HL-60/S4 (cell line): ENCODE measurements around the gene ZFAND3.

Source experiments
- in situ Hi-C: fragments of 300-500 bp; cut with MboI; formaldehyde crosslinking; loops from 2 replicates; pipeline ENCODE4 v1.14.3; 2022; ENCODE audit warnings: low sequenced_read_pairs

ZFAND3 gene

DNA sequence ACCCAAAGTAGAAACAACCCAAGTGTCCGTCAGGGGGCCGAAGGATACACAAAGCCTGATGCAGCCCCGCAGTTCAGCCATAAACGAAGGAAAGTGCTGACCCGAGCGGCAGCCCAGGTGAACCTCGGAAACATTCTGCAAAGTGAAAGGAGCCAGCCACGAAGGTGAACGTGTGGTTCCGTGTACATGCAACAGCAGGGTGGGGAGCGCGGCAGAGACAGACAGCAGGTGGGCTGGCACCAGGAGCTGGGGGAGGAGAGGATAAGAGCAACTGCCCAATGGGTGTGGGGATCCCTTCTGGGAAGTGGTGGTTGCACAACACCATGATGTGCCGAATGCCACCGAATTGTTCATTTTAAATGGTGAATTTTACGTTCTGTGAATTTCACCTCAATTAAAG, 341.8 kb downstream of the ZFAND3 start:
- in situ Hi-C loops = no loop called here

- in situ Hi-C loops = no loop called here
These were observed 342.4 kb downstream of the ZFAND3 start for GRCh38 chr6:38161754-38162492.

GRCh38 chr6:38162493-38163185, 343.1 kb downstream of the ZFAND3 start:
- in situ Hi-C loops = no loop called here

DNA sequence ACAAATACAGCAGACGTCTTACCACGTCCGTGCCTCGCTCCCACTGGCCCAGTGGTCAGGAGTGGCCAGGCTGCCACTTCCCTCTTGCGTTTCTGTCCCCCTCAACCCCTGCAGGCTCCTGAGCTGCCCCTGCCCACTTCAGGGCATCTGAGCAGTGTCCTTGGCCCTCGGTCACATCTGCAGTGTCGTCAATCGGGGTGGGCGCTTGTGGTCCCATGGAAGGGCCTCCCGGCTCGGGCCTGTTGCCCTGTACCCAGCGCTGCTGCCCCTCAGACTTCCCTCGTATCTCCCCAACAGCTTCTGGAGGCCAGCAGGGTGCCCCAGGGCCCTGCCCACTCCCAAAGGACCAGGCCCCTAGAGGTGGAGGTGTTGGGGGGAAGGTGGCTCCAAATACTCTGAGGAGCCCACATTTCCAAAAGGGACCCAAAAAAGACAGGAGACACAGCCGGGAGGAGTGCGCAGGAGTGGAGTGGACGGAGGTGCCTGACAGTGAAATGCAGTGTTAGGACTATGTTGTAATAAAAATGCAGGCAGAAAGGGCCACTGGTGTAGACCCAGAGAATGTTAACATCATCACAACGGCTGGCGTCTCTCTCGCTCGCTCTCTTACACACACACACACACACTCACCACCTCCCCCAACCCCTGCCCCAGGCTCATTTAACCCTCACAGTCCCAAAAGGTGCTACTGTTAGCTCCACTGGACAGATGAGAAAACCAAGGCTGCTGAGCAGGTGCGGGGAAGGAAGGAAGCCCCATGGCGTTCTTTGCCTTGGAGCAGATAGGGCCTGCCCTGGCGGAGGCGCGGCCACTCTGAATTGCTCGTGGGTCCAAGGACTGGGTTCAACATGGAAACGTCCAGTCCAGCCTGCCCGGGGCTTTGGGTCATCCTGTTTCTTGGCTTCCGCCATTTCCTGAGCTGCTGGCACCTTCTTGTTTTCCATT, 343.9 kb downstream of the ZFAND3 start:
- in situ Hi-C loops = no loop called here

GRCh38 chr6:38164131-38164481, 344.6 kb downstream of the ZFAND3 start:
- in situ Hi-C loops = no loop called here

- in situ Hi-C loops = no loop called here
These were observed 345.2 kb downstream of the ZFAND3 start for GRCh38 chr6:38164671-38165108.

GRCh38 chr6:38166411-38167240, 347.1 kb downstream of the ZFAND3 start:
- in situ Hi-C loops = no loop called here

DNA sequence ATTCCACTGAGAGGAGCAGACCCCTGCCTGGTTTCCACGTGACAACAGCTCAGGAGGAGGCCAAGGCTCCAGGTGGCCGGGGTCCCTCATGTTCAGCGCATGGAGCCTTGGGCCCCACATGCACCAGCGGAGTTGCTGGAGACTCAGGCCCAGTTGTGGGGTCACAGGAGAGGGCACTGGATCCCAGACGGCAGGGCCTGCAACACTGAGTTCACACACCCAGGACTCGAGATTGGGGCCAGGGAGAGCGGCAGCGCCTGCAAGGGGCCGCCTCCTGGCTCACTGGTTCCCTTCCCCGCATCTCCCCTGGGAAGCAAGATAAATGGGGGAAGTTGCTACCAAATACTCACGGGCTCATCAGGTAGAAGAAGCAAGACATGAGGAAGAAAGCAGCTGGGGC, 348.1 kb downstream of the ZFAND3 start:
- in situ Hi-C loops = no loop called here

DNA sequence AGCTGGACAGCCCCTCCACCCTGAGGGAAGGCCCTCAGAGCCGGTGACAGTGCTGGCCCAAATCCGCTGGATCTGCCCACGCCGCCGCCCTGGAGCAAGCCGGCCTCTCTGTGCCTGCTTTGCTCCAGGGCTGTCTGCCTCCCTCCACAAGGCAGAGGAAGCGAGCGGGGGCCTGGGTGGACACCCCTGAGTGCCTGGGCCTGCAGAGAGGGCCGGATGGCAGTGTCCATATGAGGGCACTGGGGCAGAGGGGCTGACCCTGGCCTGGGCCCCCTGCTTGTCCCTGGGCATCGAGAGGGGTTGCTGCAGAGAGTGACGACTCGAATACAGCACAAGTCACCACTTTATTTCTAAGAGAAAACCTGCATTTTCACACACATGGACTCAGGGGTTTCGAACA, 348.6 kb downstream of the ZFAND3 start:
- in situ Hi-C loops = no loop called here

DNA sequence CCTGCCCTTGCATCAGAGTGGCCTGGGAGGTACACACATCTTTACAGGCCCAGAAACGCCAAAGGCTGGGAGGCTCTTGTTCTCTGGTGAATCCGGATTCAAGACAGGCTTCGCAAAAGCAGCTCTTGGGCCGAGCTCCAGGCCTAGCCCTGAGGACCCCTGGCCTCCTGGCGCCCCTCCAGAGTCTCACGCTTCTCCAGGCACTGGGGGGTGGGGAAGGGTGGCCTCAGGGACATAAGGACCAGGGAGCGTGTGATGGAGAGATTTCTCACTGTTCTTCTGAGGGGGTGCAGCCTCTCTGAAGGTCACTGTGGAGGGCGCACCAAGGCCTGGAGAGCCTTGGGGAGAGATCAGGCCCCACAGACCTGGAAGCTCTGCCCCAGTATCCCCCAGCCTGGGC, 349.2 kb downstream of the ZFAND3 start:
- in situ Hi-C loops = no loop called here

GRCh38 chr6:38169221-38169976, 349.9 kb downstream of the ZFAND3 start:
- in situ Hi-C loops = no loop called here

DNA sequence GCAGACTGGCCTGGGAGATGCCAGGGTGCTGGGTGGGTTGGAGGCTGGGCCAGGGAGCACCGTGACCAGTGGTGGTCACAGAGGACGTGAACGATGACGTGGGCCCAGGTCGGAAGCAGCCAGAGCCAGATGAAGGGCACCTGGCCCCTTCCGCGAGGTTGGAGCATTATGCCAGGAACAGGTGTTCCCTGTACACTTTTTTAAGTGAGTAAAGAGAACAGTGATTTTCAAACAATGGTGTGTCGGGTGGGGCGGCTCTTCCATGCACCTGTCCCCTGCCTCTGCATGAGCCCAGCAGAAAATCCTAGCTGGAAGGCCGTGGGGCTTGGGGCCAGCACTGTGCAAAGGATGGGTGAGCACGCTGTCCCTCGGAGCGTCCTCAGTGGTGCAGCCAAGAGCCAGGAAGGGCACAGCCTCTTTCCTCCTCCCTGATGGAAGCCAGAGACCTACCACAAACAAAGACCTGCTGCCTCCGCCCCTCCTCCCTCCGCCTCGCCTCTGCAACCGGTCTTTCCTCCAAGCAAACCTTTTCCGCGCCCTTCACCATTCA, 350.5 kb downstream of the ZFAND3 start:
- in situ Hi-C loops = no loop called here

DNA sequence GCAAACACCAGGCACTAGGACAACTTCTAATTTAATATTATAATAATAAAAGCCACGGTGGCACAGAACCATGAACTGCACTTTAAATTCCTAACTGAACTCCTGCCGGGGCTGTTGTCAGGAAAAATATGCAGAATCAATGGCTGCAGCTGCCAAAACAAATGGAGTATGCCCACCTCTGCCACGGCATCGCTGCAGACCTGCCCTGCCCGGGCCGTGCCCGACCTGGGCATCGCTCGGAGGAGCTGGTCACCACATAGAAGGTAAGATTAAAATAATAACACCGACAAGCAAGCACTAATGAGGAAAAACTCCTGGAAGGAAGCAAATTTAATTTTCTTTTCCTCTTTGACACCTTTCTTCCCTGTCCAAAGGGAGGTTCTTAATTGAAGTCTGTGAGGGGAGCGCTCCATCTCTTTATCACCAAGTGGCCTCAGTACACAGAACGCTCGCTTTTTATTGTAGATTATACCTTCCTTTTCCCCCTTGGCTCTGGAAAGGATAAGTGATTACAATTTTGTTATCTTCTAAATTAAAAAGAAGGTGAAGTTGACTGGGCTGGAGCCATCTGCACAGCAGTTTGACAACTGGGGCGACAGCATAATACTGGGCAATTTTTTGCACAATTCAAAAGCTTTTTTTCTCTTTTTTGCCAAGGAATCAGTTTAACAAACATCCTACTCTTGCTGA, 351.3 kb downstream of the ZFAND3 start:
- in situ Hi-C loops = no loop called here

DNA sequence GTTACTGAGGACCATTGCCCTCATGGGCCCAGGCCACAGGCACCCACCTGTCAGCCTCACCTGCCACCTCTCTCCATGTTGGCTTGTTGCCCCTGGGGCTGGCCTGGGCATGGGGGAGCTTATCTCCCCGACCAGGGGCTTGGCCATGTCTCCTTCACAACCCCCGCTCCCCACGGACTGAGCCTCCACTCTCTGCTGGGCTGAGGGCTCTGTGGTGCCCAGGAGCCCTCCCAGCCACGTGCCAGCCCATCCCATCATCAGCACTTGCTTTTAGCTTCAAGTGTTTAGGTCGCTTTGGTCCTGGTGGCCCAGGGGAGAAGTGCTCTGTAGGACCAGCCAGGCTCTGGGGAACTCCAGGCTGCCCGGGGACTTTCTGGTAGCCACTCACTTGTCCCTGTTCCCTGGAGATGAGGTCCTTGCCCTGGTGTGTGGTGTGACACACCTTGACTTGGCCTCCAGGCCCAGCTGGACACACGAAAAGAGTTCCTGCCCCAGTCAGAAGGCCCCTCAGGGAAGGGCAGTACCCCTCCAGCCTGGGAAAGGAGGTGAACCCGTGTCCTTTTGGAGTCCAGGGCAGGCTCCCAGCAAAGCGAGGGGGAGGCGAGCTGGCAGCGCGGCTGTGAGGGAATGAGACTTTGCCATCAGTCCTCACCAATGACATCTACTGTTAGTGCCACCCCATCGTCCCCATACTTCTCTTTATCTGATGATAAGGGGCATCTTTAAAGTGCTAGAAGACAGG, 352.6 kb downstream of the ZFAND3 start:
- in situ Hi-C loops = no loop called here

DNA sequence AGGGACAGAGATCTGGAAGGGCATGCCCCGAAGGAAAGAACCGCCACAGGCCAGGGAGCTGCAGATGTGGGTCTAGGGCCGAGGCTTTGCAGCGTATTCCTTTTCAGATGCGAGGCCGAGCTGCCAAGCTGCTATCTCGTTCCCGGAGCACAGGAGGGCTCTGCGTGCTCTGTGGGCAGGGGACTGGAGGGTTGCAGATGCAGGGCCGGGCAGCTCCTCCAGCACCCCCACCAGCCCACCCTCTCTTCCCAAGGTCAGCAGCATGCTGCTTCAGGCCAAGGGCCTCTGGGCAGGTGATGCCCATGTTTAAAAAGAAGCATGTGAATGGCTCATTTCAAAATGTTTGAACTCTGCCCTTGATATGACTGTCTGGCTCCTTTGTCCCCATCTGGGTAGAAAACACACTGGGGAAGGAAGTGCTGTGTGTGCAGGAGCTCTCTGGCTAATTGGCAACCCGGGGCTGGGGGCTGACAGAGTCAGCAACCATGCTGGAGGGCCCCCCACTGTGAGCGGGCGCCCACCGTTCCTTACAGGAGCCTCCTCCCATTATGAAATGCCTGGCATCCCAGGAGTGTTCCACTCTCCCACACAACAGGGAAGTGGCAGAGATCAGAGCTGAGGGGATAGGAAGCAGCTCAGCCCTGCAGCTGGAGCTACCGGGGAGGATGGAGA, 353.3 kb downstream of the ZFAND3 start:
- in situ Hi-C loops = no loop called here

- in situ Hi-C loops = no loop called here
These were observed 354.4 kb downstream of the ZFAND3 start for GRCh38 chr6:38173909-38174308.

- in situ Hi-C loops = no loop called here
These were observed 354.8 kb downstream of the ZFAND3 start for GRCh38 chr6:38174315-38174714.
